HCT116 (cell line): ENCODE measurements around the gene DUSP28.

Experiments used
- EZH2 ChIP-seq: fragments of 200-600 bp; sonication (generic); IDR thresholded peaks from 2 replicates; pipeline ENCODE4 v1.6.1; 2017; ENCODE audit warnings: antibody characterized with exemption, mixed run types
- FOSL1 ChIP-seq: IDR thresholded peaks from 2 replicates; pipeline ENCODE4 v1.6.1; 2012; ENCODE audit warnings: low read depth
- TF ChIP-seq, protein P1 (sequence below), 3 experiments: fragments of 200-600 bp in 1 of 3; sonication (generic) in 1 of 3; IDR thresholded peaks in 2 of 3; conservative IDR thresholded peaks in 1 of 3; 2 replicates each; pipeline ENCODE4 v1.5.1; 2012 to 2017; ENCODE audit warnings: low read depth in 2 of 3, low read length in 2 of 3, antibody characterized with exemption in 1 of 3, borderline replicate concordance in 1 of 3, control low read depth in 1 of 3, mild to moderate bottlenecking in 1 of 3, mixed read lengths in 1 of 3, mixed run types in 1 of 3, moderate library complexity in 1 of 3; ENCODE audit not compliant: insufficient read depth in 1 of 3

DNA sequence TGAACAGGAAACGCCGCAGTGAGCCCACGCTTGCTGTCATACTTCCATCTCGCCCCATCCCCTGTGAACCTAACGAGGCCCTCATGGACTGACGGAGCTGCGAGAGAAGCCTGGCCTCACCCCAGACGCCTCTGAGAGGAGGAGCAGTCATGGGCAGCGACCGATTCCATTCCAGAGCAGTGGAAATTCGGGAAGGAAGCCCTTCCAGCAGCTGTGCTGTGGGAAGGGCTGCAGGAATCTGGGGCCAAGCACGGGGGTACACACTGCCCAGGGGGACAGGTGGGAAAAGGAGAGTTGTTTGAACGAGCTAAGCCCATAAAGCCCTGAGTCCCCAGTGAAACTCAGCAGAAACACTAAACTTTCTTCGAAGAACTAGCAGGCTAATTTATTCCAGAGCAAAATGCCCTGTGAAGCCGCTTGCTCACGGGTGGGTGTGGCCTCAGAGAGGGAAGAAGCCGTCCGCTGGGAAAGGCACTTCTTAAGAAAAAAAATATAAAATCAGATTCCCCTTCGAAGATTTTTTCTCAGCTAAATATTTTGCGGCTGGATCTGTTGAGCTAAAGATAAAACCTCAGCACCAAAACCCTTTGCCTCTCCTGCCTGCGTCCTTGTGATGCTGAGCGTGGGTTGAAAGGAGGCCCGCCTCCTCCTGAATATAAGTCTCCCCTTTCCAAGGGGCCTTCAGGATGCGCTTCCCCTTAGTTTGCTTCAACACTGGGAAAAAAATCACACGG lies 40.6 kb upstream of the DUSP28 start:
- TF ChIP-seq FOSL1 (no peak), EZH2 (no peak)
- TF ChIP-seq, protein P1, sequence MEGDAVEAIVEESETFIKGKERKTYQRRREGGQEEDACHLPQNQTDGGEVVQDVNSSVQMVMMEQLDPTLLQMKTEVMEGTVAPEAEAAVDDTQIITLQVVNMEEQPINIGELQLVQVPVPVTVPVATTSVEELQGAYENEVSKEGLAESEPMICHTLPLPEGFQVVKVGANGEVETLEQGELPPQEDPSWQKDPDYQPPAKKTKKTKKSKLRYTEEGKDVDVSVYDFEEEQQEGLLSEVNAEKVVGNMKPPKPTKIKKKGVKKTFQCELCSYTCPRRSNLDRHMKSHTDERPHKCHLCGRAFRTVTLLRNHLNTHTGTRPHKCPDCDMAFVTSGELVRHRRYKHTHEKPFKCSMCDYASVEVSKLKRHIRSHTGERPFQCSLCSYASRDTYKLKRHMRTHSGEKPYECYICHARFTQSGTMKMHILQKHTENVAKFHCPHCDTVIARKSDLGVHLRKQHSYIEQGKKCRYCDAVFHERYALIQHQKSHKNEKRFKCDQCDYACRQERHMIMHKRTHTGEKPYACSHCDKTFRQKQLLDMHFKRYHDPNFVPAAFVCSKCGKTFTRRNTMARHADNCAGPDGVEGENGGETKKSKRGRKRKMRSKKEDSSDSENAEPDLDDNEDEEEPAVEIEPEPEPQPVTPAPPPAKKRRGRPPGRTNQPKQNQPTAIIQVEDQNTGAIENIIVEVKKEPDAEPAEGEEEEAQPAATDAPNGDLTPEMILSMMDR (IDR thresholded peaks at IDR 0.05 in 2 of 3, conservative IDR thresholded peaks at IDR 0.05 in 1 of 3; ENCODE audit: borderline replicate concordance in 1 of 3, insufficient read depth in 1 of 3, low read depth in 2 of 3, low read length in 2 of 3): no peak
